Heart left ventricle (tissue), 16 donors: ENCODE measurements around the gene CD244. TPM values are rescaled to one million over a fixed set of nuclear protein-coding genes. Genes with fewer than 3 reads are reported as not detected.
"Not testable (repeated sequence)": the region's sequence is repeated elsewhere in the genome, so short reads cannot be mapped to it uniquely, and the experiment has no call there.

Source experiments
- ATAC-seq, 4 donors: fragments of 200-7000 bp; cut with Tn5 transposase; one replicate each; pipeline ENCODE4 v1.9.1; 2020 to 2022; ENCODE audit warnings: moderate library complexity in 4 of 4, mild to moderate bottlenecking in 3 of 4, moderate number of reproducible peaks in 1 of 4
- DNase-seq, 5 donors: peaks; one replicate each; pipeline ENCODE4 v3.0.0-alpha.2; 2020
- H3K27ac ChIP-seq, 12 donors: fragments of 200-600 bp; sonication (generic) in 4 of 12; one replicate each; pipeline versions ENCODE4 v1.5.0 to v1.8.0; 2016 to 2022; ENCODE audit warnings: mild to moderate bottlenecking in 2 of 12
- H3K27me3 ChIP-seq, 9 donors: fragments of 200-600 bp; sonication (generic) in 2 of 9; one replicate each; pipeline versions ENCODE4 v1.5.1 to v1.8.0; 2016 to 2022; ENCODE audit warnings: mild to moderate bottlenecking in 3 of 9
- H3K36me3 ChIP-seq, 9 donors: fragments of 200-600 bp; sonication (generic) in 2 of 9; one replicate each; pipeline versions ENCODE4 v1.5.0 to v1.8.0; 2018 to 2022; ENCODE audit warnings: mild to moderate bottlenecking in 2 of 9
- H3K4me1 ChIP-seq, 12 donors: fragments of 200-600 bp; sonication (generic) in 4 of 12; one replicate each; pipeline versions ENCODE4 v1.5.0 to v1.8.0; 2016 to 2022; ENCODE audit warnings: mild to moderate bottlenecking in 3 of 12
- H3K4me3 ChIP-seq, 12 donors: fragments of 200-600 bp; sonication (generic) in 4 of 12; one replicate each; pipeline versions ENCODE4 v1.5.0 to v1.8.0; 2017 to 2022; ENCODE audit warnings: mild to moderate bottlenecking in 9 of 12, moderate library complexity in 4 of 12
- H3K9me3 ChIP-seq, 12 donors: fragments of 200-600 bp; sonication (generic) in 4 of 12; one replicate each; pipeline versions ENCODE4 v1.5.0 to v1.8.0; 2016 to 2022; ENCODE audit warnings: mild to moderate bottlenecking in 1 of 12
- POLR2A ChIP-seq, 2 donors: fragments of 450-650 bp; IDR thresholded peaks; one replicate each; pipeline ENCODE4 v1.6.1; 2017; ENCODE audit warnings: antibody characterized with exemption in 2 of 2, mild to moderate bottlenecking in 2 of 2, moderate library complexity in 2 of 2
- WGBS, 4 donors: extraction: QIAGEN DNeasy Blood & Tissue Kit in 2 of 4; methylation state at CpG; one replicate each; pipeline versions ENCODE4 v1.1.5 to v1.1.7; 2013 to 2018; 5-methylcytosine and 5-hydroxymethylcytosine counted together
- intact Hi-C, 10 donors: fragments of 100-400 bp; cut with DNase I; formaldehyde crosslinking; loops; one replicate each; pipeline versions ENCODE4 v1.11.1 to v1.14.2; 2022
- polyA plus RNA-seq, 2 donors: library from polyadenylated mRNA; stranded (reverse); fragments of 200-250 nt; gene quantifications; one replicate each; pipeline ENCODE4 v1.2.3, GENCODE V29; 2013
- total RNA-seq, 9 donors: library from RNA; depleted of rRNA in 2 of 9; stranded (reverse); fragments of >200 nt in 2 of 9; fragmentation: NEBNext Ultra II Directional in 3 of 9; extraction: Animal tissue kit (Norgen Biotek cat#: 25700) in 3 of 9; gene quantifications; one replicate each; pipeline versions ENCODE4 v1.1.0 to v1.2.4, GENCODE V29; 2016 to 2023
- TF ChIP-seq, protein P1 (sequence below), 12 donors: fragments of 200-600 bp; sonication (generic) in 4 of 12; IDR thresholded peaks; one replicate each; pipeline versions ENCODE4 v1.5.0 to v1.8.0; 2018 to 2022; ENCODE audit warnings: antibody characterized with exemption in 12 of 12, mild to moderate bottlenecking in 5 of 12
- donor health status: ischemic (EF 13 %, LVEDD 7.1; RV severe dilation, severe dysfunction).
- donor health status: healthy with polysubstance abuse.
- donor health status: DM: no; HTN: yes; CAD: no.
- donor health status: DM: no; HTN: no; CAD: no.
- donor health status: ischemic (EF 25% LVEDD 6.9; RV normal size, moderate dysfunction).
- donor health status: ischemic (EF 25% LVEDD 5.7; RV mildly dilated, moderate dysfunction).
- donor health status: healthy.
- donor health status: DM: yes; HTN: yes; CAD: no.
- donor health status: ischemic (EF 35%, LVEDD 5.7; RV mildly dilated, moderate dysfunction).
- donor health status: nonischemic (EF 11% LVEDD 7.7; RV severe dilation, severe dysfunction).
- donor health status: DM: yes; HTN: yes; CAD: no.
- donor health status: PGD.
- donor health status: ischemic (EF 29% LVEDD 5.4; RV normal size, mild dysfunction).
- donor health status: nonischemic (EF 23%, LVEDD 6.1; RV moderate dilation, normal function).

CD244 gene
- total and polyA plus RNA-seq, 11 donors = 0.08 to 2.2 (median 0.29) TPM; not detected in 5

DNA sequence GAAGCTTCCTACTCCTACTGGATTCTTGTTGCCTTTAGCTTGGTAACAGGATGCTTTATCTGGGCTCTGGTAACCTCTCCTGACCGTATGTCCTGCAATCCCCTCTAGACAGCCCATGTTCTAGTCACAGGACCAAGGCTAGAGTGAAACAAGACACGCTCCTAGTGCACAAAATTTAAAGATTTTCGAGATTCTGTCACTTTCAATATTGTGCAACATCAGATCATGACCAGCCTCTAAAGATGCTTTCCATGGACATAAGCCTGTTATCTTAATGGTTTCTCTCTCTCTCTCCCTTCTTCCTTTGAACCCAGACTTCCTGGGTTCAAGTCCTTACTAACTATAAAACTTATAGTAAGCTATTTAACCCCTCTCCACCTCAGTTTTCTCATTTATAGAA is 68.3 kb downstream of the CD244 start:
- no peaks in the 10 kb centered on the region for H3K4me1 ChIP-seq
- H3K36me3 ChIP-seq = no peaks in the 10 kb centered on the region
- TF ChIP-seq, protein P1, sequence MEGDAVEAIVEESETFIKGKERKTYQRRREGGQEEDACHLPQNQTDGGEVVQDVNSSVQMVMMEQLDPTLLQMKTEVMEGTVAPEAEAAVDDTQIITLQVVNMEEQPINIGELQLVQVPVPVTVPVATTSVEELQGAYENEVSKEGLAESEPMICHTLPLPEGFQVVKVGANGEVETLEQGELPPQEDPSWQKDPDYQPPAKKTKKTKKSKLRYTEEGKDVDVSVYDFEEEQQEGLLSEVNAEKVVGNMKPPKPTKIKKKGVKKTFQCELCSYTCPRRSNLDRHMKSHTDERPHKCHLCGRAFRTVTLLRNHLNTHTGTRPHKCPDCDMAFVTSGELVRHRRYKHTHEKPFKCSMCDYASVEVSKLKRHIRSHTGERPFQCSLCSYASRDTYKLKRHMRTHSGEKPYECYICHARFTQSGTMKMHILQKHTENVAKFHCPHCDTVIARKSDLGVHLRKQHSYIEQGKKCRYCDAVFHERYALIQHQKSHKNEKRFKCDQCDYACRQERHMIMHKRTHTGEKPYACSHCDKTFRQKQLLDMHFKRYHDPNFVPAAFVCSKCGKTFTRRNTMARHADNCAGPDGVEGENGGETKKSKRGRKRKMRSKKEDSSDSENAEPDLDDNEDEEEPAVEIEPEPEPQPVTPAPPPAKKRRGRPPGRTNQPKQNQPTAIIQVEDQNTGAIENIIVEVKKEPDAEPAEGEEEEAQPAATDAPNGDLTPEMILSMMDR (IDR thresholded peaks at IDR 0.05) = no peak
- TF ChIP-seq POLR2A (IDR thresholded peaks at IDR 0.05) = no peak
- WGBS, 4 donors = 28 to 40% (median 33%) methylated on average over 3 of the region's 3 CpGs
- intact Hi-C loops = no loop called here
- no peak for ATAC-seq
- no peak for DNase-seq
- H3K4me3 ChIP-seq = no peak overlapping the region
- no peaks in the 10 kb centered on the region for H3K27me3 ChIP-seq
- peaks cover 0 to 4% (median 0%) of the 10 kb centered on the region in 12 donors for H3K9me3 ChIP-seq
- no peak overlapping the region for H3K27ac ChIP-seq

DNA sequence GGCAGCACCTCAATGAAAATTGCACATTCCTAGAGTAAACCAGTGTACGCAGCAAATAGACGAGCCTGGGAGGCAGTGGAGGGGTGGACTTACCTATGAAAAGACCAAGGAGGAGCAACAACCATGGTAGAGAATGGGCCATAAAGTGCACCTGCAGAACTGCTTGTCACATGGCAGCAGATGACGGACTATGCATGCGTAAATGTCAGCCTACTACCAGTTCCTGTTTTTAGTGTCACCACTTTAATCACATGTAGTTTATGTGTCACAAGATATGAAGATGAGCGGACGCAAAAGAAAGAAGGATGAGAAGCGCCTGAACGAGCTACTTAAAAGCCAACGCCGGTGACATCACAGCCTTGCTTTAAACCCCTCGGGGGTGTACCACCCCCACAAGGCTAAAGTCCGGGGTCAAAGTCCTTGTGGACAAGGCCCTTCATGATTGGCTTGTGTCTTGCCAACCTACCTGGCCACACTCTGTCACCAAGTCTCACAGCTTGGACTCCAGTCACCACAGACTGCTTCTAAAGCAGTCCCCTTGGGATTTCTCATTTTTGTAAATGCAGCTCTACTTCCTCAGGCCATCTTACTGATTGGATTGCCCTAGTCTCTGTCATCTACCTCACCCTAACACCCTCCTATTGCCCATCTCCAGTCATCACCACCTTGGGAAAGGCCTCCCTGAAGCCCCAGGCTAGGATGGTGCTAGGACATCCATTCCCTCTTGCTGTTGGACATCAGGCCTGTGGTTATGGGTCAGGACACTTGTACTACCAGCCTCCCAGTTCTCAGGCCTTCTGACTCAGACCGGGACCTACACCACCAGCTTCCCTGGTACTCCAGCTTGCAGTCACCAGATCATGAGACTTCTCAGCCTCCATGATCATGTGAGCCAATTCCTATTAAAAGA is 72.7 kb downstream of the CD244 start:
- WGBS, 4 donors = 85 to 88% (median 87%) methylated on average over 13 of the region's 13 CpGs
- peak in 1 of 4 donors; percentile 22 for ATAC-seq

DNA sequence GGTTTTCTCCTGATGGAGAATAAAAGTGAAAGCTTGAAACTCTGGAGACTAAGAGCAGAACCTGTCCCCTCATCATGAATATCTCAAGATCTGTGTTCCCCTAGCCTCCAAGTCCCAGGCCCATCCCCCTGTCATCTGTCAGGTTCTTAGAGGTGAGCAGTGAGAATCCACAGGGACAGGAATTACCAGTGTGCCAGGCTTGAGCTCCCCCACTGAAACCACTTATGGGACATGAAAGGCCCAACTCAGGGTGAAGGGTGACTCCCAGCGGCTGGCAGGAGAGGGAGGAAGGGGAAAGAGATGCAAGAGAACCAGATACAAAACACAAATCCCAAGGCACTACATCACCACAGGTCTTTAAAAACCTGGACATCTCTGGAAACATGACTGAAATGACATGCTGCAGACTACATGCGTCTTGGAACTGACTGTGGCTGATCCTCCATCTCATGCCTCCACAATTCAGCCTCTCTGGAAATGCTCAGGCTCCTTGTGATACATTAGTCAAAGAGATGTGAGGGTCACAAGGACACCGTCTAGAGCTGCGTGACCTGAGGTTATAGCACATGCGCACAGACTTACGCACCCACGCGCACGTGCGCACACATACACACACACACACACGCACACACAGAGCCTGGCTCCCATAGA is 73.5 kb downstream of the CD244 start:
- Histone ChIP-seq H3K4me1 (no peaks in the 10 kb centered on the region), H3K4me3 (no peak overlapping the region), H3K36me3 (no peaks in the 10 kb centered on the region), H3K27me3 (no peaks in the 10 kb centered on the region), H3K27ac (no peak overlapping the region), H3K9me3 (no peaks in the 10 kb centered on the region)
- TF ChIP-seq POLR2A (IDR thresholded peaks at IDR 0.05) = no peak
- TF ChIP-seq, protein P1 (IDR thresholded peaks at IDR 0.05) = no peak
- ATAC-seq (no peak), DNase-seq (no peak)
- 85 to 90% (median 86%) methylated on average over 11 of the region's 11 CpGs for WGBS, 4 donors
- intact Hi-C loops = no loop called here

More for the DNA sequence above, 72.7 kb downstream of the CD244 start:
- Histone ChIP-seq H3K9me3 (peaks cover 0 to 2% (median 0%) of the 10 kb centered on the region in 12 donors), H3K4me3 (no peak overlapping the region), H3K36me3 (no peaks in the 10 kb centered on the region), H3K4me1 (no peaks in the 10 kb centered on the region), H3K27ac (peak overlapping the region in 1 of 12 donors; percentile 8), H3K27me3 (no peaks in the 10 kb centered on the region)
- TF ChIP-seq, protein P1 (IDR thresholded peaks at IDR 0.05) = no peak
- no peak for TF ChIP-seq POLR2A (IDR thresholded peaks at IDR 0.05)
- no peak for DNase-seq
- intact Hi-C loops = no loop called here

DNA sequence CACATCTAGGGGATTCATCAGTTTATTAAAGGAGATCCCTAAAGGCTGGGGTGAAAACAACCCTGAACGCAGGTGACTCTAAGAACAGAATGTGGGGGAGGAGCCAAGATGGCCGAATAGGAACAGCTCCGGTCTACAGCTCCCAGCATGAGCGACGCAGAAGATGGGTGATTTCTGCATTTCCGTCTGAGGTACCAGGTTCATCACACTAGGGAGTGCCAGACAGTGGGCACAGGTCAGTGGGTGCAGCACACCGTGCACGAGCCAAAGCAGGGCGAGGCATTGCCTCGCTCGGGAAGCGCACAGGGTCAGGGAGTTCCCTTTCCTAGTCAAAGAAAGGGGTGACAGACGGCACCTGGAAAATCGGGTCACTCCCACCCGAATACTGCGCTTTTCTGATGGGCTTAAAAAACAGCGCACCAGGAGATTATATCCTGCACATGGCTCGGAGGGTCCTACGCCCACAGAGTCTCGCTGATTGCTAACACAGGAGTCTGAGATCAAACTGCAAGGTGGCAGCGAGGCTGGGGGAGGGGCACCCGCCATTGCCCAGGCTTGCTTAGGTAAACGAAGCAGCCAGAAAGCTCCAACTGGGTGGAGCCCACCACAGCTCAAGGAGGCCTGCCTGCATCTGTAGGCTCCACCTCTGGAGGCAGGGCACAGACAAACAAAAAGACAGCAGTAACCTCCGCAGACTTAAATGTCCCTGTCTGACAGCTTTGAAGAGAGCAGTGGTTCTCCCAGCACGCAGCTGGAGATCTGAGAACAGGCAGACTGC is 79.5 kb downstream of the CD244 start:
- H3K4me1 ChIP-seq = peaks cover 0 to 14% (median 0%) of the 10 kb centered on the region in 12 donors
- ATAC-seq, H3K27me3 ChIP-seq, H3K36me3 ChIP-seq, H3K4me3 ChIP-seq, DNase-seq, H3K9me3 ChIP-seq, H3K27ac ChIP-seq, intact Hi-C loops: not testable (repeated sequence)
- WGBS, 4 donors = 87 to 90% (median 90%) methylated on average over 22 to 24 of the region's 25 CpGs
